Calu3 (cell line): ENCODE results near the gene OPCML. TPM values are rescaled to one million over a fixed set of nuclear protein-coding genes. Genes with fewer than 3 reads are reported as not detected.

Experiments used
- BruUV-seq: library from RNA; stranded (reverse); fragments of 400-500 nt; replicated peaks from 2 replicates; lab custom pipeline; 2021; lab: Mats Ljungman, UMichigan
- CTCF ChIA-PET: fragments of 300-600 bp; sonication (Branson Sonifier 250); formaldehyde crosslinking; loops from one replicate; lab custom pipeline; 2022; ENCODE audit warnings: antibody characterized with exemption; lab: Charles Lee
- DNase-seq: peaks from one replicate; pipeline ENCODE4 v3.0.0; 2022
- H3K27ac Mint-ChIP-seq: one replicate; pipeline ENCODE4 v1.8.0; 2022; ENCODE audit warnings: mixed read lengths; ENCODE audit not compliant: unreplicated experiment
- H3K27me3 Mint-ChIP-seq: one replicate; pipeline ENCODE4 v1.8.0; 2022; ENCODE audit warnings: mixed read lengths; ENCODE audit not compliant: unreplicated experiment
- H3K36me3 Mint-ChIP-seq: one replicate; pipeline ENCODE4 v1.8.0; 2022; ENCODE audit warnings: mild to moderate bottlenecking, moderate library complexity, mixed read lengths; ENCODE audit not compliant: insufficient read depth, unreplicated experiment
- H3K4me1 Mint-ChIP-seq: one replicate; pipeline ENCODE4 v1.8.0; 2022; ENCODE audit warnings: mild to moderate bottlenecking, low read depth, mixed read lengths; ENCODE audit not compliant: unreplicated experiment
- H3K4me3 Mint-ChIP-seq: one replicate; pipeline ENCODE4 v1.8.0; 2022; ENCODE audit warnings: mild to moderate bottlenecking, low read depth, moderate library complexity, mixed read lengths; ENCODE audit not compliant: unreplicated experiment
- H3K9me3 Mint-ChIP-seq: one replicate; pipeline ENCODE4 v1.8.0; 2022; ENCODE audit warnings: low read depth, mixed read lengths; ENCODE audit not compliant: unreplicated experiment
- CTCF ChIP-seq: fragments of 200-600 bp; IDR thresholded peaks from one replicate; pipeline ENCODE4 v1.8.0; 2022; ENCODE audit warnings: antibody characterized with exemption; ENCODE audit not compliant: unreplicated experiment
- intact Hi-C: fragments of 100-400 bp; cut with micrococcal nuclease; formaldehyde crosslinking; loops from one replicate; pipeline ENCODE4 v1.10.0; 2022; ENCODE audit not compliant: unreplicated experiment
- total RNA-seq: library from RNA; stranded (reverse); gene quantifications from 2 replicates; pipeline ENCODE4 v1.2.3, GENCODE V29; 2022

Gene OPCML
- total RNA-seq, 1 experiment from 2014 or later = not detected

GRCh38 chr11:133173810-133174412 lies 358.4 kb downstream of the OPCML start:
- BruUV-seq = no TSS peak
- Mint-ChIP-seq H3K4me1 (no peaks in the 10 kb centered on the region), H3K36me3 (no peaks in the 10 kb centered on the region), H3K27me3 (no peaks in the 10 kb centered on the region), H3K27ac (no peak overlapping the region), H3K4me3 (no peak overlapping the region), H3K9me3 (peaks cover 8% of the 10 kb centered on the region)
- intact Hi-C loops = no loop called here
- CTCF ChIA-PET = no interaction called here
- DNase-seq = no peak
- TF ChIP-seq CTCF = no peak

- H3K27ac Mint-ChIP-seq = no peak overlapping the region
- DNase-seq = no peak
- no peak overlapping the region for H3K4me3 Mint-ChIP-seq
- no peaks in the 10 kb centered on the region for H3K4me1 Mint-ChIP-seq
- BruUV-seq = no TSS peak
- intact Hi-C loops = no loop called here
- H3K9me3 Mint-ChIP-seq = peaks cover 12% of the 10 kb centered on the region
- no peaks in the 10 kb centered on the region for H3K27me3 Mint-ChIP-seq
- TF ChIP-seq CTCF = no peak
- CTCF ChIA-PET = no interaction called here
- no peaks in the 10 kb centered on the region for H3K36me3 Mint-ChIP-seq
These were observed 360.0 kb downstream of the OPCML start for GRCh38 chr11:133172349-133172748.

- BruUV-seq = no TSS peak
- Mint-ChIP-seq H3K4me1 (no peaks in the 10 kb centered on the region), H3K27ac (no peak overlapping the region), H3K9me3 (peaks cover 12% of the 10 kb centered on the region), H3K27me3 (no peaks in the 10 kb centered on the region), H3K4me3 (no peak overlapping the region), H3K36me3 (no peaks in the 10 kb centered on the region)
- intact Hi-C loops = no loop called here
- TF ChIP-seq CTCF = no peak
- no peak for DNase-seq
- CTCF ChIA-PET = no interaction called here
These were observed 360.9 kb downstream of the OPCML start for GRCh38 chr11:133171374-133171773.

- H3K27me3 Mint-ChIP-seq = no peaks in the 10 kb centered on the region
- intact Hi-C loops = no loop called here
- CTCF ChIA-PET = no interaction called here
- H3K4me1 Mint-ChIP-seq = no peaks in the 10 kb centered on the region
- H3K36me3 Mint-ChIP-seq = no peaks in the 10 kb centered on the region
- TF ChIP-seq CTCF = no peak
- DNase-seq = no peak
- no TSS peak for BruUV-seq
- H3K9me3 Mint-ChIP-seq = peaks cover 15% of the 10 kb centered on the region
- no peak overlapping the region for H3K27ac Mint-ChIP-seq
- no peak overlapping the region for H3K4me3 Mint-ChIP-seq
These were observed 364.3 kb downstream of the OPCML start for GRCh38 chr11:133168016-133168415.
